Mesendoderm (in vitro differentiated cells): ENCODE results near the gene ADARB1.
A peak's percentile ranks its signal among the peaks of the same experiment; 100 is the strongest.

Experiments
- DNase-seq: peaks from one replicate; pipeline ENCODE4 v3.0.0; 2013
- H2AK5ac ChIP-seq: 2 replicates; pipeline ENCODE4 v1.6.1; 2013; ENCODE audit warnings: low read length, inconsistent platforms
- H2BK120ac ChIP-seq: 2 replicates; pipeline ENCODE4 v1.6.1; 2013; ENCODE audit warnings: low read depth, mild to moderate bottlenecking, low read length, moderate library complexity, mixed read lengths
- H2BK15ac ChIP-seq: replicated peaks from 2 replicates; pipeline ENCODE4 v1.6.1; 2013; ENCODE audit warnings: low read depth, mild to moderate bottlenecking, moderate library complexity
- H2BK5ac ChIP-seq: 2 replicates; pipeline ENCODE4 v1.6.1; 2013; ENCODE audit warnings: low read length, inconsistent platforms
- H3K18ac ChIP-seq: 2 replicates; pipeline ENCODE4 v1.6.1; 2013; ENCODE audit warnings: mild to moderate bottlenecking, low read length, mixed read lengths
- H3K23ac ChIP-seq: one replicate; pipeline ENCODE4 v1.6.1; 2013; ENCODE audit warnings: low read length
- H3K27ac ChIP-seq: 2 replicates; pipeline ENCODE4 v1.5.1; 2013; ENCODE audit warnings: low read depth, mild to moderate bottlenecking, inconsistent platforms, low read length, moderate library complexity
- H3K27me3 ChIP-seq: 2 replicates; pipeline ENCODE4 v1.6.1; 2013; ENCODE audit warnings: low read length, control low read depth, mild to moderate bottlenecking, inconsistent platforms; ENCODE audit not compliant: insufficient read depth, poor library complexity
- H3K36me3 ChIP-seq: 2 replicates; pipeline ENCODE4 v1.6.1; 2013; ENCODE audit warnings: low read length, inconsistent platforms; ENCODE audit not compliant: control insufficient read depth, insufficient read depth
- H3K4ac ChIP-seq: one replicate; pipeline ENCODE4 v1.6.1; 2013; ENCODE audit warnings: low read depth, mild to moderate bottlenecking, low read length, moderate library complexity
- H3K4me1 ChIP-seq: 2 replicates; pipeline ENCODE4 v1.6.1; 2013; ENCODE audit warnings: low read depth, low read length, inconsistent platforms; ENCODE audit not compliant: control insufficient read depth
- H3K4me2 ChIP-seq: 2 replicates; pipeline ENCODE4 v1.6.1; 2013; ENCODE audit warnings: low read length
- H3K4me3 ChIP-seq: 2 replicates; pipeline ENCODE4 v1.5.1; 2013; ENCODE audit warnings: mild to moderate bottlenecking, low read length
- H3K56ac ChIP-seq: one replicate; pipeline ENCODE4 v1.6.1; 2013; ENCODE audit warnings: low read length
- H3K79me1 ChIP-seq: 2 replicates; pipeline ENCODE4 v1.6.1; 2013; ENCODE audit warnings: low read length, inconsistent platforms
- H3K79me2 ChIP-seq: 2 replicates; pipeline ENCODE4 v1.6.1; 2013; ENCODE audit warnings: mild to moderate bottlenecking, low read length; ENCODE audit not compliant: control insufficient read depth, insufficient read depth
- H3K9ac ChIP-seq: 2 replicates; pipeline ENCODE4 v1.6.1; 2013; ENCODE audit warnings: low read length, inconsistent platforms
- H4K5ac ChIP-seq: one replicate; pipeline ENCODE4 v1.6.1; 2013; ENCODE audit warnings: low read length
- H4K8ac ChIP-seq: one replicate; pipeline ENCODE4 v1.6.1; 2013; ENCODE audit warnings: low read depth, mild to moderate bottlenecking, control low read depth, low read length, moderate library complexity
- WGBS: extraction: QIAGEN DNeasy Blood & Tissue Kit; methylation state at CpG from one replicate; pipeline ENCODE4 v1.1.7; 2013; ENCODE audit warnings: low lambda C conversion rate, missing lambda C conversion rate; ENCODE audit not compliant: insufficient coverage; ENCODE audit errors: extremely low coverage; 5-methylcytosine and 5-hydroxymethylcytosine counted together

Gene ADARB1

DNA sequence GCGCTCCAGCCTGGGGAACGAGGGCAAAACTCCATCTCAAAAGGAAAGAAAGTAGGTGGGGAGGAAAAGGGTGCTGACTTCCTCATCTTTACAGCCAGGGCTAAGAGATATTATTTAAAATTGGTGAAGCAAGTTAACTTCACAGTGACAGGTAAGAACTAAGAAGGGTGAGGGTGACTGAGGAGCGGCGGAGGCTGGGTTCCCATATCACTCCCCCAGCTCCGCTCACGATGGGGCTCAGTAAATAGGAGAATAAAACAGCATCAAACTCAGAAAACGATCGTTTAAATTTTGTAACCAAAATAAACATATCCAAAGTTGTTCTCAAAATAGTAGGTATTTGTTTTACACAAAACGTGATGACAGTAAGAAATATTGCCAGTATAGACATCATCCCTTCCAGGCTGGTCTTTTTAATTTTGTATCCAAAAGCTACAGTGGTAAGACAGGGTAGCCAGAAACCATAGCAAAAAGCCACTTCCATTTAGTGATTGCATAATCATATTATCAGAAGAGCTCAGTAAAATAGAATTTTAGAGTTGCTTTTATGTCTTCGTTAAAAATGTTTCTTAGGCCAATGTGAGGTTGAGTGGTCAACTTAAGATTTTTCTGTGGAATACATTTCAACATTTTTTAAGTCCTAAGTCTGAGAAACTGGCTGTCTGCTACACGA, 26.2 kb upstream of the ADARB1 start:
- H3K23ac ChIP-seq = no peak overlapping the region
- H3K4me2 ChIP-seq = no peak overlapping the region
- H3K56ac ChIP-seq = no peak overlapping the region
- H4K8ac ChIP-seq = no peak overlapping the region
- no peak overlapping the region for H3K18ac ChIP-seq
- H2BK5ac ChIP-seq = no peak overlapping the region
- no peak overlapping the region for H3K9ac ChIP-seq
- H4K5ac ChIP-seq = no peak overlapping the region
- H3K4me1 ChIP-seq = peaks cover 5% of the 10 kb centered on the region
- no peaks in the 10 kb centered on the region for H3K79me2 ChIP-seq
- WGBS = no CpG with 5 or more reads among the region's 11 CpGs
- H3K27ac ChIP-seq = no peak overlapping the region
- H3K4ac ChIP-seq = no peak overlapping the region
- H3K36me3 ChIP-seq = no peaks in the 10 kb centered on the region
- DNase-seq = no peak
- no peaks in the 10 kb centered on the region for H3K27me3 ChIP-seq
- no peak overlapping the region for H2BK15ac ChIP-seq
- no peak overlapping the region for H3K4me3 ChIP-seq
- H2BK120ac ChIP-seq = no peak overlapping the region
- H3K79me1 ChIP-seq = no peaks in the 10 kb centered on the region
- no peak overlapping the region for H2AK5ac ChIP-seq

DNA sequence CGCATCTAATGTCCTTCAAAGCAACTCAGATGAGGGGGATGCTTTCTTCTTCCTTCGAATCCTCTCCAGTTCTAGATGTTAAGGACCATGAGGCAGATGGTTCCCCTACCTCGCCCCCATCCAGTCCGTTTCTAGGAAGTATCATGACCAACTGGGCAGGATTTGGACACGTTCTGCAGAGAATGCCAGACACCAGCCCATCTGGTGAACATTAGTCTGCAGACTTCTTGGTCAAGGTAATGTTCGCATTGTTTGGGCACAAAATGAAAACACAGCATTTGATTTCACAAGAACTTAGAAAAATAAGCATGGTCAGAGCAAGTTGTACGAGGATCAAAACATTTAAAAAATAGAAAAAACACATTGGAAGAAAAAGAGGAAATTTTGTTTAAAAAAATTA, 25.4 kb upstream of the ADARB1 start:
- Histone ChIP-seq H3K79me2 (no peaks in the 10 kb centered on the region), H3K4me2 (no peak overlapping the region), H2BK15ac (no peak overlapping the region), H2BK5ac (no peak overlapping the region), H3K27me3 (no peaks in the 10 kb centered on the region), H2AK5ac (no peak overlapping the region), H2BK120ac (no peak overlapping the region), H3K18ac (no peak overlapping the region), H4K8ac (no peak overlapping the region), H3K79me1 (no peaks in the 10 kb centered on the region), H3K27ac (no peak overlapping the region), H3K9ac (no peak overlapping the region), H3K23ac (no peak overlapping the region), H3K4me1 (peaks cover 5% of the 10 kb centered on the region), H4K5ac (no peak overlapping the region), H3K4ac (no peak overlapping the region), H3K36me3 (no peaks in the 10 kb centered on the region), H3K4me3 (no peak overlapping the region), H3K56ac (no peak overlapping the region)
- DNase-seq = no peak
- WGBS = no CpG with 5 or more reads among the region's 7 CpGs

DNA sequence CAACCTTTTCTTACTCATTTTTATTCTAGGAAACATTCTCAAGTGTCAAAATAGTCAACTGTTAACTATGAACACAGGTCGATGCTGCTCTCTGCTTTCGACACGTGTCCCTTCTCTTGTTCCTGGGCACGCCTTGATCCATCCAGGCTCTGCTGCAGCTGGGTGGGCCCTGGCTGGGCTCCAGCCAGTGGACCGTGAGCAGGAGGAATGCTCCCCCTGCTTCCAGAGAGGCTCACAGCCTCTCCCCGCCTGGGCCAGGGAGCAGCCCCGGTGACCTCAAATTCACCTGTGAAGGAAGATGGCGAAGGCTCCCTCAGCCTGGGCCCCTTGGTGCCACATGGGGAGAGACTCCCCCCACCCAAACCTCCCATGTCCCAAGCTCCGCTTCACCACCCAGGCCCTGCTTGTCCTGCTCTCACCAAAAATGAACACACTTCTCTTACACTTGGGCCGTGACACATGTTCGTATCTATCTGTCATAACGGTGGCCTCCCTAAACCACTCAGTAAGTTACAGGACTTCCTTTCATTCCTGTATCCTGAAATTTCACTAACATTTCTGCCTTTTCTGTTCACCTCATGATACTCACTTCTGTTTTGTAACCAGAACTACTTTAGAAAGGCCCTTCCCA, 24.6 kb upstream of the ADARB1 start:
- peaks cover 5% of the 10 kb centered on the region for H3K4me1 ChIP-seq
- H3K4me3 ChIP-seq = no peak overlapping the region
- H3K36me3 ChIP-seq = no peaks in the 10 kb centered on the region
- no peak overlapping the region for H3K4ac ChIP-seq
- H3K79me1 ChIP-seq = no peaks in the 10 kb centered on the region
- no peak overlapping the region for H3K18ac ChIP-seq
- no peak overlapping the region for H2BK5ac ChIP-seq
- no peak overlapping the region for H2BK120ac ChIP-seq
- H3K27me3 ChIP-seq = no peaks in the 10 kb centered on the region
- no peak overlapping the region for H3K27ac ChIP-seq
- H3K9ac ChIP-seq = no peak overlapping the region
- no CpG with 5 or more reads among the region's 12 CpGs for WGBS
- no peak for DNase-seq
- H2AK5ac ChIP-seq = no peak overlapping the region
- no peak overlapping the region for H2BK15ac ChIP-seq
- H3K56ac ChIP-seq = no peak overlapping the region
- H3K23ac ChIP-seq = no peak overlapping the region
- H3K4me2 ChIP-seq = no peak overlapping the region
- H4K8ac ChIP-seq = no peak overlapping the region
- H3K79me2 ChIP-seq = no peaks in the 10 kb centered on the region
- no peak overlapping the region for H4K5ac ChIP-seq

DNA sequence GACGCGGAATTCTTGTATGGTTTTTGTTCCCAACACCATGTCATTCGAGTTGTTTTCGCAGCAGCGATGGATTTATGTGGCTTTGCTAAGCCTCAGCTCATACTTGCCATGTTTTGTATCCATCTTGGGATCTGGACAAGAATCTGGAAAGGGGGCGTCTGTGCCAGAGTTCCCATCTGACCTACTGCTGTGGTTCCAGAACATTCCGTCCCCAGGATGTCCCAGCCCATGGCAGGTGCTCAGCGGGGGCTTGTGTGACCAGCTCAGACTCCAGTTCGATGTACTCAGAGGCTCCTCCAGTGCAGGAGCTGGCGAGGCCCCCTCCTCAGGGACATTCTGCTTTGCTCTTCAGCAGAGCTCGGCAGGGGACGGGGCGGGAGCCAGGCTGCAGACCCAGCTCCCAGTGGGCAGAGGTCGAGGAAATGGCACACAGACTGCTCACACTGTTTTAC, 24.0 kb upstream of the ADARB1 start:
- Histone ChIP-seq H3K27ac (no peak overlapping the region), H3K4me3 (no peak overlapping the region), H3K4me2 (no peak overlapping the region), H2BK5ac (no peak overlapping the region), H3K23ac (no peak overlapping the region), H4K5ac (no peak overlapping the region), H3K56ac (no peak overlapping the region), H3K4ac (no peak overlapping the region), H3K4me1 (peaks cover 5% of the 10 kb centered on the region), H3K36me3 (no peaks in the 10 kb centered on the region), H3K27me3 (no peaks in the 10 kb centered on the region), H3K79me2 (no peaks in the 10 kb centered on the region), H3K79me1 (no peaks in the 10 kb centered on the region), H3K9ac (no peak overlapping the region), H2BK15ac (no peak overlapping the region), H3K18ac (no peak overlapping the region), H2BK120ac (no peak overlapping the region), H2AK5ac (no peak overlapping the region), H4K8ac (no peak overlapping the region)
- DNase-seq = no peak
- WGBS = no CpG with 5 or more reads among the region's 14 CpGs

DNA sequence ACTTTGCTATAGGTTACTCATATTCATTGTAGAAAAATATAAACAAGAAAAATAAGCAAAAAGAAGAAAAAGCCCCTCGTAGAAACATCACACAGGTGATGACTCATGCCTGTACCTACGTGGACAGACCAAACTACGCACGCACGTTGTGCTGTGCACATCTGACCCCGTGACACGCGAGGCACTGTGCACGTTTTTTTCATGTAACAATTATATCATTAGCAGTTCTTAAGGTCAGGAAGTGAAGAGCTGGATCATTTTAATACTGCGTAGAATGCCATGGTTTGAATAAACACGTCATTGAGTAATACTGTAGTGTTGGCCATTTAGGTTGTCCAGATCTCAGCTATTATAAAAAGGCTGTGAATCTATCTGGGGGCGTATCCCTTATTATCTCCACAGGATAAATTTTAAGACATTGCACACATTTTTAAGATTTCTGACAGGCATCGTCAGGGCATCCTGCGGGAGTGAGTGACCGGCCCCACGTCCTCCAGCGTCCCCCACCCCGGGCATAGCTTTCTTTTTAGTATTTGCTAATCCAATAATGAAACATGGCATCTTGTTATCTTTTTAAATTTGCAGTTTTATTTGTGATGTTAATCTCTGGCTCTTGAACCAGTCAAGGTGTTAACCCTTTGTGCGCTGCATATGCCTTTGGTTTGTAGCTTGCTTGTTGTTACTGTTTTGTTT, 23.4 kb upstream of the ADARB1 start:
- Histone ChIP-seq H3K79me1 (no peaks in the 10 kb centered on the region), H3K27ac (no peak overlapping the region), H3K4ac (no peak overlapping the region), H2AK5ac (no peak overlapping the region), H3K56ac (peak overlapping the region; percentile 50), H2BK5ac (no peak overlapping the region), H4K8ac (no peak overlapping the region), H3K4me1 (peaks cover 5% of the 10 kb centered on the region), H3K18ac (no peak overlapping the region), H3K4me2 (no peak overlapping the region), H4K5ac (no peak overlapping the region), H3K9ac (no peak overlapping the region), H3K36me3 (no peaks in the 10 kb centered on the region), H2BK15ac (no peak overlapping the region), H3K79me2 (no peaks in the 10 kb centered on the region), H3K27me3 (no peaks in the 10 kb centered on the region), H3K4me3 (no peak overlapping the region), H3K23ac (no peak overlapping the region), H2BK120ac (no peak overlapping the region)
- no CpG with 5 or more reads among the region's 19 CpGs for WGBS
- no peak for DNase-seq
